Ovary (tissue), 9 donors: ENCODE measurements around the gene CCNA1. TPM values are rescaled to one million over a fixed set of nuclear protein-coding genes. Genes with fewer than 3 reads are reported as not detected.

Source experiments
- DNase-seq, 5 donors: peaks; one replicate each; pipeline ENCODE4 v3.0.0-alpha.2; 2019 to 2020
- H3K27ac ChIP-seq, 2 donors: fragments of 200-600 bp; one replicate each; pipeline versions ENCODE4 v1.5.1 to v1.8.0; 2019 to 2022
- H3K27me3 ChIP-seq: fragments of 200-600 bp; one replicate; pipeline ENCODE4 v1.8.0; 2022
- H3K36me3 ChIP-seq: fragments of 200-600 bp; sonication (generic); one replicate; pipeline ENCODE4 v1.5.1; 2019
- H3K4me1 ChIP-seq: one replicate; pipeline ENCODE4 v1.8.1; 2013; ENCODE audit warnings: mild to moderate bottlenecking, moderate library complexity; ENCODE audit not compliant: insufficient read depth
- H3K4me3 ChIP-seq: fragments of 200-600 bp; sonication (generic); one replicate; pipeline ENCODE4 v1.5.1; 2017
- H3K9me3 ChIP-seq, 2 donors: fragments of 200-600 bp in 1 of 2; sonication (generic) in 1 of 2; one replicate each; pipeline versions ENCODE4 v1.5.1 to v1.8.1; 2013 to 2019; ENCODE audit warnings: mild to moderate bottlenecking in 1 of 2, moderate library complexity in 1 of 2
- CTCF ChIP-seq, 3 donors: fragments of 450-650 bp in 2 of 3; fragments of 200-600 bp in 1 of 3; IDR thresholded peaks; one replicate each; pipeline versions ENCODE4 v1.5.1 to v1.8.0; 2016 to 2022; ENCODE audit warnings: antibody characterized with exemption in 3 of 3, mild to moderate bottlenecking in 1 of 3
- EP300 ChIP-seq: sonication (generic); formaldehyde crosslinking; IDR thresholded peaks from one replicate; pipeline ENCODE4 v1.6.1; 2017; ENCODE audit warnings: antibody characterized with exemption
- POLR2A ChIP-seq: fragments of 450-650 bp; IDR thresholded peaks from one replicate; pipeline ENCODE4 v1.6.1; 2017; ENCODE audit warnings: antibody characterized with exemption, mild to moderate bottlenecking, moderate library complexity
- WGBS, 3 donors: extraction: QIAGEN DNeasy Blood & Tissue Kit in 1 of 3; methylation state at CpG; one replicate each; pipeline versions ENCODE4 v1.1.5 to v1.1.7; 2013 to 2017; 5-methylcytosine and 5-hydroxymethylcytosine counted together
- intact Hi-C, 4 donors: fragments of 100-400 bp; cut with DNase I; formaldehyde crosslinking; loops; one replicate each; pipeline versions ENCODE4 v1.11.0 to v1.15.1; 2022 to 2023
- polyA plus RNA-seq, 2 donors: library from polyadenylated mRNA; stranded (reverse); fragments of 200-250 nt in 1 of 2; fragments of 350-450 nt in 1 of 2; fragmentation: Illumina TruSeq in 1 of 2; extraction: RNeasy Lipid Tissue Mini Kit (QIAGEN cat#74804) in 1 of 2; gene quantifications; one replicate each; pipeline ENCODE4 v1.2.3, GENCODE V29; 2013 to 2014
- total RNA-seq, 7 donors: library from RNA; depleted of rRNA in 2 of 7; stranded (reverse); fragments of >200 nt in 2 of 7; fragmentation: NEBNext Ultra II Directional in 3 of 7; extraction: Animal tissue kit (Norgen Biotek cat#: 25700) in 3 of 7; gene quantifications; one replicate each; pipeline versions ENCODE4 v1.1.0 to v1.2.4, GENCODE V29; 2016 to 2023
- donor health status: DM: no; HTN: no; CAD: no; lungs with moderate emphysema.
- donor health status: DM: no; HTN: no; CAD: no.
- donor health status: Bipolar disorder and iron deficiency.
- donor health status: DM: yes; HTN: yes; CAD: no.
- donor health status: DM: no; HTN: no; CAD: no.
- donor health status: DM: yes; HTN: yes; CAD: no.

CCNA1 gene
- total and polyA plus RNA-seq, 9 donors: 0.13 to 12.5 (median 1.1) TPM; not detected in 2

DNA sequence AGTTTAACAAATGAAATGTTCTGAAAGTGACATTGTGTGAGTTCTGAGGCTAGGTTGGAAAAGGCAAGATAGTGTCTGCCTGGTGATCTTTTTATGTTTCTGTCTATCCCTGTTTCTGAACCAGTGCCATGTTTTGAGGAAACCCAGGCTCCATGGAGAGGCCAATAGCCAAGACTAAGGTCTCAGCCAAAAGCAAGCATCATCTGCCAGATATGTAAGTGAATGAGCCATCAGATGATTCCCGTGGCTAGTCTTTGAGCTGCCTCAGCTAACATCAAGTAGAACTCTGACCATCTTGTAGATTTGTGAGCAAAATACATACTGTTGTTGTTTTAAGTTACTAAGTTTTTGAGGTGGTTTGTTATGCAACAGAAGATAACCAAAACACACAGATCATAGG is 19.6 kb upstream of the CCNA1 start:
- Histone ChIP-seq H3K36me3 (no peaks in the 10 kb centered on the region), H3K27ac (no peak overlapping the region), H3K4me1 (peaks cover 2% of the 10 kb centered on the region), H3K27me3 (no peaks in the 10 kb centered on the region), H3K9me3 (no peaks in the 10 kb centered on the region), H3K4me3 (no peak overlapping the region)
- 0 to 26% (median 23%) methylated on average over 1 of the region's 1 CpG for WGBS, 3 donors
- intact Hi-C loops: no loop called here
- TF ChIP-seq EP300 (no peak), POLR2A (no peak), CTCF (IDR thresholded peaks at IDR 0.05) (no peak)
- no peak for DNase-seq

DNA sequence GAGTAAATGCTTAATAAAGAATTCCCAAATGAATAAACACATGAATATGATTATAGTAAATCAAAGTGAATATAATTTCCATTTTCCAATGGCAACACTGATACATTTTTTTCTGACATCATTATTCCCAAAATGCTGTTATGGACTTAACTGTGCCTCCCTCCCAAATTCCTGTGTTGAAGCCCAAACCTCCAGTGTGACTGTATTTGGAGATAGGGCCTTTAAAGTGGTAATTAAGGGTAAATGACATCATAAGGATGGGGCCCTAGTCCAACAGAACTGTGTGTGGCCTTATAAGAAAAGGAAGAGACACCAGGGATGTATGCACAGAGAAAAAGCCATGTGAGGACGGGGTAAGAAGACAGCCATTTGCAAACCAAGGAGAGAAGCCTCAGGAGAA is 19.1 kb upstream of the CCNA1 start:
- Histone ChIP-seq H3K9me3 (no peaks in the 10 kb centered on the region), H3K4me3 (no peak overlapping the region), H3K27me3 (no peaks in the 10 kb centered on the region), H3K4me1 (peaks cover 3% of the 10 kb centered on the region), H3K27ac (no peak overlapping the region), H3K36me3 (no peaks in the 10 kb centered on the region)
- 81 to 90% (median 88%) methylated on average over 1 of the region's 1 CpG for WGBS, 3 donors
- DNase-seq: no peak
- no peak for TF ChIP-seq CTCF (IDR thresholded peaks at IDR 0.05)
- TF ChIP-seq POLR2A: no peak
- intact Hi-C loops: no loop called here

- WGBS, 3 donors: 90 to 95% (median 92%) methylated on average over 3 of the region's 3 CpGs
- DNase-seq: no peak
- Histone ChIP-seq H3K4me1 (peaks cover 4% of the 10 kb centered on the region), H3K36me3 (no peaks in the 10 kb centered on the region), H3K4me3 (no peak overlapping the region), H3K9me3 (no peaks in the 10 kb centered on the region), H3K27me3 (no peaks in the 10 kb centered on the region), H3K27ac (no peak overlapping the region)
- TF ChIP-seq EP300: no peak
- TF ChIP-seq CTCF (IDR thresholded peaks at IDR 0.05): no peak
- TF ChIP-seq POLR2A: no peak
- intact Hi-C loops: no loop called here
Measured at GRCh38 chr13:36414461-36414860, 17.8 kb upstream of the CCNA1 start.

GRCh38 chr13:36417331-36417730 is 15.0 kb upstream of the CCNA1 start:
- no peaks in the 10 kb centered on the region for H3K36me3 ChIP-seq
- 63 to 73% (median 72%) methylated on average over 2 of the region's 2 CpGs for WGBS, 3 donors
- TF ChIP-seq CTCF (IDR thresholded peaks at IDR 0.05) (no peak), EP300 (no peak), POLR2A (no peak)
- no peaks in the 10 kb centered on the region for H3K27me3 ChIP-seq
- H3K9me3 ChIP-seq: no peaks in the 10 kb centered on the region
- H3K27ac ChIP-seq: no peak overlapping the region
- H3K4me1 ChIP-seq: peaks cover 4% of the 10 kb centered on the region
- no peak for DNase-seq
- intact Hi-C loops: no loop called here
- no peak overlapping the region for H3K4me3 ChIP-seq
